MM.1S (cell line): ENCODE data around the gene LZTS2.

Source experiments
- DNase-seq: peaks from one replicate; pipeline ENCODE4 v3.0.0-alpha.2; 2015
- H2AFZ ChIP-seq: fragments of 300-600 bp; sonication (generic); 2 replicates; pipeline ENCODE4 v1.6.0; 2016; ENCODE audit warnings: antibody characterized with exemption, low read length
- H3F3A ChIP-seq: fragments of 300-600 bp; sonication (generic); 2 replicates; pipeline ENCODE4 v1.6.1; 2016; ENCODE audit warnings: mild to moderate bottlenecking, antibody characterized with exemption, low read length, moderate library complexity, mixed read lengths; ENCODE audit not compliant: insufficient read depth
- H3K27ac ChIP-seq: fragments of 300-600 bp; sonication (generic); 2 replicates; pipeline ENCODE4 v1.5.1; 2016; ENCODE audit warnings: mild to moderate bottlenecking, low read length
- H3K27me3 ChIP-seq: fragments of 300-600 bp; sonication (generic); replicated peaks from 2 replicates; pipeline ENCODE4 v1.6.0; 2016; ENCODE audit warnings: low read length; ENCODE audit not compliant: insufficient read depth
- H3K36me3 ChIP-seq: fragments of 300-600 bp; sonication (generic); replicated peaks from 2 replicates; pipeline ENCODE4 v1.6.1; 2016; ENCODE audit warnings: mild to moderate bottlenecking, low read length, mixed read lengths; ENCODE audit not compliant: insufficient read depth
- H3K4me1 ChIP-seq: fragments of 300-600 bp; sonication (generic); 2 replicates; pipeline ENCODE4 v1.6.1; 2016; ENCODE audit warnings: low read length, mixed read lengths
- H3K4me2 ChIP-seq: fragments of 300-600 bp; sonication (generic); 2 replicates; pipeline ENCODE4 v1.6.0; 2016; ENCODE audit warnings: low read depth, low read length
- H3K4me3 ChIP-seq: fragments of 300-600 bp; sonication (generic); 2 replicates; pipeline ENCODE4 v1.5.1; 2016; ENCODE audit warnings: low read length, mixed read lengths
- H3K79me2 ChIP-seq: fragments of 300-600 bp; sonication (generic); 2 replicates; pipeline ENCODE4 v1.6.1; 2016; ENCODE audit warnings: mixed run types, low read length, mixed read lengths
- H3K9ac ChIP-seq: fragments of 300-600 bp; sonication (generic); 2 replicates; pipeline ENCODE4 v1.6.1; 2016; ENCODE audit warnings: low read length, mixed read lengths
- H3K9me2 ChIP-seq: fragments of 300-600 bp; sonication (generic); replicated peaks from 2 replicates; pipeline ENCODE4 v1.6.1; 2016; ENCODE audit warnings: mild to moderate bottlenecking, low read length, mixed read lengths; ENCODE audit not compliant: insufficient read depth
- H3K9me3 ChIP-seq: fragments of 300-600 bp; sonication (generic); replicated peaks from 2 replicates; pipeline ENCODE4 v1.6.1; 2016; ENCODE audit warnings: mild to moderate bottlenecking, low read length, mixed read lengths; ENCODE audit not compliant: insufficient read depth
- H4K20me1 ChIP-seq: fragments of 300-600 bp; sonication (generic); 2 replicates; pipeline ENCODE4 v1.6.1; 2016; ENCODE audit warnings: mild to moderate bottlenecking, low read length, moderate library complexity, mixed read lengths; ENCODE audit not compliant: insufficient read depth
- CTCF ChIP-seq: fragments of 300-600 bp; sonication (generic); IDR thresholded peaks from 2 replicates; pipeline ENCODE4 v1.5.1; 2016; ENCODE audit warnings: antibody characterized with exemption, low read length, mixed read lengths
- EZH2 ChIP-seq: fragments of 300-600 bp; sonication (generic); optimal IDR thresholded peaks from 2 replicates; pipeline ENCODE3; 2017; ENCODE audit warnings: low read depth, mild to moderate bottlenecking, antibody characterized with exemption, low read length, mixed read lengths
- EZH2phosphoT487 ChIP-seq: fragments of 300-600 bp; sonication (generic); IDR thresholded peaks from 2 replicates; pipeline ENCODE4 v1.6.1; 2018; ENCODE audit warnings: antibody characterized with exemption, low read length

The LZTS2 gene

GRCh38 chr10:101040851-101041250 is 41.2 kb downstream of the LZTS2 start:
- no peaks in the 10 kb centered on the region for H3K79me2 ChIP-seq
- no peaks in the 10 kb centered on the region for H3K36me3 ChIP-seq
- TF ChIP-seq CTCF (no peak), EZH2 (no peak), EZH2phosphoT487 (no peak)
- no peaks in the 10 kb centered on the region for H3K9me3 ChIP-seq
- H4K20me1 ChIP-seq, result no peaks in the 10 kb centered on the region
- H3K4me1 ChIP-seq, result peaks cover 17% of the 10 kb centered on the region
- no peak overlapping the region for H3K4me2 ChIP-seq
- H3K9ac ChIP-seq, result no peak overlapping the region
- H3K27me3 ChIP-seq, result peaks cover 4% of the 10 kb centered on the region
- peaks cover 7% of the 10 kb centered on the region; the same call in 1 of the 2 replicates for H3F3A ChIP-seq
- no peak for DNase-seq
- H2AFZ ChIP-seq, result no peak overlapping the region
- no peak overlapping the region for H3K27ac ChIP-seq
- no peaks in the 10 kb centered on the region for H3K9me2 ChIP-seq
- H3K4me3 ChIP-seq, result no peak overlapping the region

- DNase-seq, result peak; percentile 78
These were observed 41.7 kb downstream of the LZTS2 start for GRCh38 chr10:101041252-101041761.

GRCh38 chr10:101042118-101042517 is 42.5 kb downstream of the LZTS2 start:
- H3K79me2 ChIP-seq, result no peaks in the 10 kb centered on the region
- H3K9me3 ChIP-seq, result no peaks in the 10 kb centered on the region
- DNase-seq, result no peak
- H3K9me2 ChIP-seq, result no peaks in the 10 kb centered on the region
- H3F3A ChIP-seq, result peaks cover 7% of the 10 kb centered on the region; the same call in 1 of the 2 replicates
- no peaks in the 10 kb centered on the region; the same call in 1 of the 2 replicates for H3K27me3 ChIP-seq
- H3K4me3 ChIP-seq, result no peak overlapping the region
- peaks cover 17% of the 10 kb centered on the region for H3K4me1 ChIP-seq
- TF ChIP-seq EZH2phosphoT487 (no peak), CTCF (no peak), EZH2 (no peak)
- H4K20me1 ChIP-seq, result no peaks in the 10 kb centered on the region
- no peak overlapping the region; the same call in 1 of the 2 replicates for H3K9ac ChIP-seq
- H3K4me2 ChIP-seq, result peak overlapping the region; percentile 75; the same call in 1 of the 2 replicates
- peak overlapping the region; percentile 68 for H2AFZ ChIP-seq
- no peaks in the 10 kb centered on the region for H3K36me3 ChIP-seq
- H3K27ac ChIP-seq, result no peak overlapping the region

More at GRCh38 chr10:101041252-101041761, 41.7 kb downstream of the LZTS2 start:
- H2AFZ ChIP-seq, result no peak overlapping the region
- no peaks in the 10 kb centered on the region for H3K9me2 ChIP-seq
- H3K9ac ChIP-seq, result no peak overlapping the region
- H3K27me3 ChIP-seq, result no peaks in the 10 kb centered on the region; the same call in 1 of the 2 replicates
- H3K4me1 ChIP-seq, result peaks cover 17% of the 10 kb centered on the region
- H3K79me2 ChIP-seq, result no peaks in the 10 kb centered on the region
- no peaks in the 10 kb centered on the region for H3K36me3 ChIP-seq
- H3K4me3 ChIP-seq, result no peak overlapping the region
- H3K4me2 ChIP-seq, result no peak overlapping the region
- H3K27ac ChIP-seq, result no peak overlapping the region
- no peaks in the 10 kb centered on the region for H4K20me1 ChIP-seq
- no peaks in the 10 kb centered on the region for H3K9me3 ChIP-seq
- TF ChIP-seq EZH2, result no peak
- peak; percentile 85 for TF ChIP-seq CTCF
- no peak for TF ChIP-seq EZH2phosphoT487
- H3F3A ChIP-seq, result peaks cover 7% of the 10 kb centered on the region; the same call in 1 of the 2 replicates
